Right atrium auricular region (tissue), 2 donors: ENCODE data around the gene ENGASE. TPM values are rescaled to one million over a fixed set of nuclear protein-coding genes. Genes with fewer than 3 reads are reported as not detected.

Experiments used
- DNase-seq: peaks from one replicate; pipeline ENCODE4 v3.0.0-alpha.2; 2019; ENCODE audit warnings: low spot score
- H3K27ac ChIP-seq, 2 donors: fragments of 200-600 bp; sonication (generic); 1 replicate in 1 of 2; 2 replicates in 1 of 2; pipeline ENCODE4 v1.5.1; 2016 to 2019
- H3K27me3 ChIP-seq, 2 donors: fragments of 200-600 bp; sonication (generic); one replicate each; pipeline versions ENCODE4 v1.5.1 to v1.6.0; 2017 to 2019
- H3K36me3 ChIP-seq: fragments of 200-600 bp; sonication (generic); one replicate; pipeline ENCODE4 v1.5.1; 2016
- H3K4me1 ChIP-seq, 2 donors: fragments of 200-600 bp; sonication (generic); one replicate each; pipeline versions ENCODE4 v1.5.1 to v1.6.0; 2017 to 2019
- H3K4me3 ChIP-seq, 2 donors: fragments of 200-600 bp; sonication (generic); 1 replicate in 1 of 2; 2 replicates in 1 of 2; pipeline ENCODE4 v1.5.1; 2017 to 2019; ENCODE audit warnings: mild to moderate bottlenecking in 1 of 2, moderate library complexity in 1 of 2
- H3K9me3 ChIP-seq, 2 donors: fragments of 200-600 bp; sonication (generic); one replicate each; pipeline ENCODE4 v1.5.1; 2019
- total RNA-seq, 2 donors: library from RNA; depleted of rRNA; stranded (reverse); fragments of >200 nt; gene quantifications; one replicate each; pipeline ENCODE4 v1.1.0, GENCODE V29; 2016
- TF ChIP-seq, protein P1 (sequence below), 2 donors: fragments of 200-600 bp; sonication (generic); IDR thresholded peaks; one replicate each; pipeline ENCODE4 v1.5.1; 2019; ENCODE audit warnings: antibody characterized with exemption in 2 of 2

ENGASE gene
- total RNA-seq, 2 donors from 2014 or later: 7.7 to 13.5 TPM

DNA sequence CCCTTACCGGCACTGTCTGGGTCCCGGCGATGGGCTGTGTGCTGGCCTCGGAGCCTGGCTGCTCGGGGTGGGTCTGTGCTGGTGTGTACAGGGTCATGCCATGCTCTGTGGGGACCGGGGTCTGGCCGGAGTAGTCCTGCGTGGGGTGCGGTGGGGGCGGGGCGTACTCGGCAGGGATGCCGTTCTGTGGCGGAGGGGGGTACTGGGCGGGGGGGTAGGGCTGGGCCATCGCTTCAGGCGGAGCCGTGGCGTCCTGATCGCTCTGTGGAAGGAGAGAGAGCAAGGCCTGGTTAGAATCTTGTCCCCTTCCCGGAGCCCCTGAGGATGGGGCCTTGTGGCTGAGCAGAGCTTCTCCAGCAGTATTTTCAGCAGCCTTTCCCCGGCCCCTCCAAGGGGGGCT lies 40.9 kb downstream of the ENGASE start:
- no peak for DNase-seq
- Histone ChIP-seq H3K36me3 (no peaks in the 10 kb centered on the region), H3K4me1 (peaks cover 0 to 13% of the 10 kb centered on the region in 2 donors), H3K27me3 (no peaks in the 10 kb centered on the region), H3K9me3 (no peaks in the 10 kb centered on the region), H3K4me3 (no peak overlapping the region), H3K27ac (no peak overlapping the region)
- TF ChIP-seq, protein P1, sequence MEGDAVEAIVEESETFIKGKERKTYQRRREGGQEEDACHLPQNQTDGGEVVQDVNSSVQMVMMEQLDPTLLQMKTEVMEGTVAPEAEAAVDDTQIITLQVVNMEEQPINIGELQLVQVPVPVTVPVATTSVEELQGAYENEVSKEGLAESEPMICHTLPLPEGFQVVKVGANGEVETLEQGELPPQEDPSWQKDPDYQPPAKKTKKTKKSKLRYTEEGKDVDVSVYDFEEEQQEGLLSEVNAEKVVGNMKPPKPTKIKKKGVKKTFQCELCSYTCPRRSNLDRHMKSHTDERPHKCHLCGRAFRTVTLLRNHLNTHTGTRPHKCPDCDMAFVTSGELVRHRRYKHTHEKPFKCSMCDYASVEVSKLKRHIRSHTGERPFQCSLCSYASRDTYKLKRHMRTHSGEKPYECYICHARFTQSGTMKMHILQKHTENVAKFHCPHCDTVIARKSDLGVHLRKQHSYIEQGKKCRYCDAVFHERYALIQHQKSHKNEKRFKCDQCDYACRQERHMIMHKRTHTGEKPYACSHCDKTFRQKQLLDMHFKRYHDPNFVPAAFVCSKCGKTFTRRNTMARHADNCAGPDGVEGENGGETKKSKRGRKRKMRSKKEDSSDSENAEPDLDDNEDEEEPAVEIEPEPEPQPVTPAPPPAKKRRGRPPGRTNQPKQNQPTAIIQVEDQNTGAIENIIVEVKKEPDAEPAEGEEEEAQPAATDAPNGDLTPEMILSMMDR (IDR thresholded peaks at IDR 0.05): no peak

DNA sequence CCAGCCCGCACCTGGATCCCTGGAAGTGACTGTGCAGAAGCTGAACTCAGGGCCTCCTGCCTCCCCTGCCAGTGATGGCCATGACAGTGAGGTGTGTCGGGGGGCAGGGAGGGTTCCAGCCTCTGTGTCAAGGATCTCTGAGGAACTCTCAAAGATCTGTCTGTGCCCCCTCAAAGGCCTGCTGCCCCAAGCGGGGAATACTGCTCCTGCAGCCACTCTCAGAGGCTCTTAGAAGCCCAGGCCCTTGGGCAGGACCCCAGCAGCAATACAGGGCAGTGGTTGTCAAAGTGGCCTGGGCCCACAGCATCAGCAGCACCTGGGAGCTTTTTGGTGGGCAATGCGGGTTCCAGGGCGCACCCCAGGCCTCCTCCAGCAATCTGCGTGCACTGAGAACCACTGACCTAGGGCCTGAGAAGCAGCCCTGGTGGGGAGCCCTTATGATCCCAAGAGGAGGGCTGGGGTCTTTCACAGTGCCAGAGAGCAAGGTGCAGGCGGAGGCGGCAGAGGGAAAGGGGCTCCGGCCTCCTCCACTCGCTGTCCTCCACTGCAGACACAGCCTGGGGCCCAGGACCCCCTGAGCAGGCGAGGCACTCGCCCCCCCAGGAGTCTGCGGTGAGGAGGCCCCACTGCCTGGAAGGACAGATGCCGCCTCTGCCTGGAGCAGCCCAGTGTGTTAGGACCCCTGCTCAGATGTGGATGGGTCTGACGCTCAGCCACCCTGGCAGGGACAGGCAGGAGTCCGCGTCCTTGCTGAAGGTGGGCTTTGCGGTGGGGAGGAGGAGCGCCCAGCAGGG lies 42.1 kb downstream of the ENGASE start:
- TF ChIP-seq, protein P1 (IDR thresholded peaks at IDR 0.05): no peak
- no peak overlapping the region for H3K27ac ChIP-seq
- no peaks in the 10 kb centered on the region for H3K27me3 ChIP-seq

DNA sequence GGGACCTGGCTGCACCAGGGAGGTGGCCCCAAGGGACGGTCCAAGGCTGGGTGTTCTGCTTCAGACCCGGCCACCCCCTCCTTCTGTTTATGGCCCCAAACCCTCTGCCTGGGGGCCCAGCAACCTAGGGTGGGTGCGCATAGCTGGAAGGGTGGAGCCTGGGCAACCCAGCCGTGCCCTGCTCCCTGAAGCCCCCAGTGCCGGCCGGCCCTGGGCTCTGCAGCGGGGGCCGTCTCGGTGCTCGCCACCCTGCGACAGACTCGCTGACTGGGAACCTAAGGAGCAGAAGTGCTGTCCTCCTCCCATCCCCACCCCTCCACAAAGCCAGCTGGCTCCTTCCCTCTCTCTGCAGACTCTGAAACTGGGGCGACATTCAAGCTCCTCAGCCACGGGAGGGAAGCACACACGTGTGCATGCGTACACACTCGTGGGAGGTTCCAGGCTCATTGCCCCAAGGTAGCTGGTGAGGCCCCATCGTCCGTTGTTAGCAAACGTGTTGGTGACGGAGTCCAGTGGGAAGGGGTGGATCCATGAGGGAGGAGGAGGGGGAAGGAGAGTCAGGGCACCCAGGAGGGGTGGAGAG lies 43.4 kb downstream of the ENGASE start:
- TF ChIP-seq, protein P1 (IDR thresholded peaks at IDR 0.05): no peak
- Histone ChIP-seq H3K9me3 (no peaks in the 10 kb centered on the region), H3K4me1 (peaks cover 0 to 13% of the 10 kb centered on the region in 2 donors), H3K36me3 (no peaks in the 10 kb centered on the region), H3K27me3 (no peaks in the 10 kb centered on the region), H3K4me3 (no peak overlapping the region), H3K27ac (no peak overlapping the region)
- no peak for DNase-seq

More for the DNA sequence above, 42.1 kb downstream of the ENGASE start:
- H3K4me1 ChIP-seq: peaks cover 0 to 13% of the 10 kb centered on the region in 2 donors
- no peak for DNase-seq
- no peaks in the 10 kb centered on the region for H3K9me3 ChIP-seq
- no peaks in the 10 kb centered on the region for H3K36me3 ChIP-seq
- H3K4me3 ChIP-seq: no peak overlapping the region

DNA sequence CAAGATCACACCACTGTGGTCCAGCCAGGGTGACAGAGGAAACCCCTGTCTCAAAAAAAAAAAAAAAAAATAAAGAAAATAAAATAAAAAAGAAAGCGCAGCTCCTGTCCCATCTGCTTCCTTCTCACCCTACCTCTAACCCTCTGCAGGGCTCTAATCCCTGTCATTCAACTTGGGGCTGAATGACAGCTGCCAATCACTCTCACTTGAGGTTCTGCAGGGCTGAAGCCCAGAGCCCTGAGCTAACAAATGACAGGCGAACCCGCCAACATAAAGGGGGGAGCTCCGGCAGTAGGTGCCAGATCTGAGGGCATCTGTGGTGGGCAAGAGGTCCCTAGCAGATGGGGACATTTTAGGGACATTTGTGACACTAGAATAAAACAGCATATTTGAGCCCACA lies 44.3 kb downstream of the ENGASE start:
- H3K27me3 ChIP-seq: no peaks in the 10 kb centered on the region

DNA sequence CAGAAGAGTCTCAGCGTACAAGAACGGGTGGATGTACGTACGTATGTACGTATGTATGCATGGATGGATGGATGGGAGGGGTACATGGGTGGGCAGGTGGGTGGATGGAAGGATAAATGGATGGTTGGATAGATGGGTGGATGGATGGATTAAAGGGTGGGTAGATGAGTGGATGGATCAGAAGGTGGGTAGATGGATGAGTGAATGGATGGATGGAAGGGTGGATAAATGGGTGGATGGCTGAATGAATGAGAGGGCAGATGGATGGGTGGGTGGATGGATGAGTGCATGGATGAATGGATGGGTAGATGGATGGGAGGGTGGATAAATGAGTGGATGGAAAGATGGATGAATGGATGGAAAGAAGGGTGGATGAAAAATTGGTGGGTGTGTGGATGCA lies 45.6 kb downstream of the ENGASE start:
- Histone ChIP-seq H3K27me3 (no peaks in the 10 kb centered on the region), H3K9me3 (no peaks in the 10 kb centered on the region), H3K36me3 (no peaks in the 10 kb centered on the region), H3K4me1 (peaks cover 0 to under 1% of the 10 kb centered on the region in 2 donors), H3K4me3 (no peak overlapping the region), H3K27ac (no peak overlapping the region)
- no peak for DNase-seq
- TF ChIP-seq, protein P1 (IDR thresholded peaks at IDR 0.05): no peak

More for the DNA sequence above, 44.3 kb downstream of the ENGASE start:
- Histone ChIP-seq H3K9me3 (no peaks in the 10 kb centered on the region), H3K27ac (no peak overlapping the region), H3K4me1 (peaks cover 0 to 13% of the 10 kb centered on the region in 2 donors), H3K36me3 (no peaks in the 10 kb centered on the region), H3K4me3 (no peak overlapping the region)
- no peak for DNase-seq
- TF ChIP-seq, protein P1 (IDR thresholded peaks at IDR 0.05): no peak
